GM11168 (cell line): ENCODE results near the gene PDCD1.

ENCODE experiments used
- in situ Hi-C: fragments of 300-500 bp; cut with MboI; formaldehyde crosslinking; loops from one replicate; pipeline ENCODE4 v1.12.0; 2022; ENCODE audit warnings: low sequenced_read_pairs; ENCODE audit not compliant: unreplicated experiment

The PDCD1 gene

GRCh38 chr2:241866790-241867645 lies 8.3 kb upstream of the PDCD1 start:
- in situ Hi-C loops: no loop called here

GRCh38 chr2:241865957-241866789 lies 7.5 kb upstream of the PDCD1 start:
- in situ Hi-C loops: no loop called here

- in situ Hi-C loops: no loop called here
Observed at GRCh38 chr2:241865416-241865956, 6.8 kb upstream of the PDCD1 start.

GRCh38 chr2:241864850-241865213 lies 6.1 kb upstream of the PDCD1 start:
- in situ Hi-C loops: no loop called here

DNA sequence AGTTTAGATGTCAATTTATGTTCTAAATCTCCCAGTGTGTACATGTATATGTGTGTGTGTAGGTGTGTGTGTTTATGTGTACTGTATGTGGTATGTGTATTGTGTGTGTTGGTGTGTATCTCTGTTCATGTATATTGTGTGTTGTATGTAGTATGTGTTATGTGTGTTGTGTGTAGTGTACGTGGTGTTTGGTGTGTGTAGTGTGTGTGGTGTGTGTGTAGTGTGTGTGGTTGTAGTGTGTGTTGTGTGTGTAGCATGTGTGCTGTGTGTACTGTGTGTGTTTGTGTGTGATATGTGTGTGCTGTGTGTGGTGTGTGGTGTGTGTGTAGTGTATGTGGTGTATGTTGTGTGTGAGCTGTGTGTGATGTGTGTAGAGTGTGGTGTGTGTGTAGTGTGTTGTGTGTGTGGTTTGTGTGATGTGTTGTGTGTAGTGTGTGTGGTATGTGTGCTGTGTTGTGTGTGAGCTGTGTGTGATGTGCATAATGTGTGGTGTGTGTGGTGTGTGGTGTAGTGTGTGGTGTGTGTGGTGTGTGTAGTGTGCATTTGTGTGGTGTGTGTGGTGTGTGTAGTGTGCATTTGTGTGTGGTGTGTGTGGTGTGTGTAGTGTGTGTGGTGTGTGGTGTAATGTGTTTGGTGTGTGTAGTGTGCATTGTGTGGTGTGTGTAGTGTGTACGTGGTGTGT lies 5.6 kb upstream of the PDCD1 start:
- in situ Hi-C loops: no loop called here

DNA sequence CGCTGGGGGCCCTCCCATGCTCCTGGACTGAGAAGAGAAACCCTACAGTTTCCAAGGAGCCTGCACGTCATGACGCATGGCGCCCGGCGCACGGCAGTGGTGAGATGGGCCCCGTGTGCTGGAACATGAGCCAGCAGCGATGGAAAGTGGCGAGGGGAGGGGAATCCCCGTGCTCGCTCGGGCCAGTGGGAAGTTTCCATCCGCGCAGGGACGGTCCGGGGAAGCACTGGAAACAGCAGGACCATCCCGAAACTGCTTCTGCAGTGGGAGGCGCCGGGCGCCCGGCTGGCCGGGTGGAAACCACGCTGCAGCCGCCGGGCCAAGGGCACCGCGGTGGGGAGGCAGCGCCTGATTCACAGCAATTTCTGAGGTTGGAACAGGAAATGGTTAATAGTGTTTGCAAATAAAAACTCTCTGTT lies 4.9 kb upstream of the PDCD1 start:
- in situ Hi-C loops: no loop called here

GRCh38 chr2:241862775-241863535 lies 4.3 kb upstream of the PDCD1 start:
- in situ Hi-C loops: no loop called here

- in situ Hi-C loops: no loop called here
Observed at GRCh38 chr2:241862093-241862492, 3.4 kb upstream of the PDCD1 start.

DNA sequence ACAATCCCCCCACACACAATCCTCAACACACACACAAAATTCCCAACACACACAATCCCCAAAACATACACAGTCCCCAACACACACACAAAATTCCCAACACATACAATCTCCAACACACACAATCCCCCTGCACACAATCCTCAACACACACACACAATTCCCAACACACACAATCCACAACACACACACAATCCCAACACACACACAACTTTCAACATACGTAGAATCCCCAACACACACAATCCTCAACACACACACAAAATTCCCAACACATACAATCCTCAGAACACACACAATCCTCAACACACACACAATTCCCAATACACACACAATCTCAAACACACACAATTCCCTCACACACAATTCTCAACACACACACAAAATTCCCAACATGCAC lies 2.6 kb upstream of the PDCD1 start:
- in situ Hi-C loops: no loop called here

DNA sequence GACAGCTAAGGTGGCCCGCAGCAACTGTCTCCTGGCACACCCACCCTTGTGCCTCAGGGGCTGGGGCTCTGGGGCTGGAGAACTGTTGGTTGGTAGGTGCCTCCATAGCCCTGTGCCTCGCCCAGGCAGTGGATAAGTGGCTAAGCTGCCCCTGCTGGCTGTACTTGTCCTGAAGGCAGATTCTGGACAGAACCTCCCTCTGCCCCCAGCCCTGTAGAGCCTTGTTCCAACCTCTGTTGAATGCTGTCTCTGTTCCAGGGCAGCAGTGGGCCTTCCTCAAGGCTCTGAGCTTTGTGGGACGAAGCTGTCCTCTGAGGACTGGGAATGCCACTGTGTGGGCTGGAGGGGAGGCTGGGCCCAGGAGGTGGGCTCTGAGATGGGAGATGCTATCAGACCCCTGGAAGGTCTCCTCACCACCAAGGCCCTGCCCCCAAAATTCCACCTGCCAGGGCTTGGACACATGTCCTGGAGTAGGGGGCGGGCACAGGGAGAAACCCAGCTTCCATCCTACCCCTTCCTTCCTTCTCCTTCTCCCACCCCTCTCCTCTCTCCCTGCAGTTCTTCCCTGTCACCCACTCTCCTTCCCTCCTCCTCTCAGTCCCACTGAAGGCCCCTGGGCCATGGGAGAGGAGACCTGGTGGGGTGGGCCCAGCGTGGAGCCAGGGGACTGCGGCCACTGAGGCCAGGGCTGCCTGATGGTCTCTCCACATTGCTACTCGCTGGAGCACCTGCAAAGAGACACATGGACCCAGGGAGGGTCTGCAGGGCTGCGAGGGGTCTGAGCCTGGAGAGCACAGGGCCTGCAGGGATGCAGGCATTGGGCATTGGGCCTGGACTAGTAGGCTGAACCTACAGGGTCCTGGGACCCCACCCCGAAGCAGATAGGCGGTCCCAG lies 1.7 kb upstream of the PDCD1 start:
- in situ Hi-C loops: no loop called here

GRCh38 chr2:241859436-241860183 lies 916 bp upstream of the PDCD1 start:
- in situ Hi-C loops: no loop called here

GRCh38 chr2:241859017-241859435 lies 332 bp upstream of the PDCD1 start:
- in situ Hi-C loops: no loop called here

DNA sequence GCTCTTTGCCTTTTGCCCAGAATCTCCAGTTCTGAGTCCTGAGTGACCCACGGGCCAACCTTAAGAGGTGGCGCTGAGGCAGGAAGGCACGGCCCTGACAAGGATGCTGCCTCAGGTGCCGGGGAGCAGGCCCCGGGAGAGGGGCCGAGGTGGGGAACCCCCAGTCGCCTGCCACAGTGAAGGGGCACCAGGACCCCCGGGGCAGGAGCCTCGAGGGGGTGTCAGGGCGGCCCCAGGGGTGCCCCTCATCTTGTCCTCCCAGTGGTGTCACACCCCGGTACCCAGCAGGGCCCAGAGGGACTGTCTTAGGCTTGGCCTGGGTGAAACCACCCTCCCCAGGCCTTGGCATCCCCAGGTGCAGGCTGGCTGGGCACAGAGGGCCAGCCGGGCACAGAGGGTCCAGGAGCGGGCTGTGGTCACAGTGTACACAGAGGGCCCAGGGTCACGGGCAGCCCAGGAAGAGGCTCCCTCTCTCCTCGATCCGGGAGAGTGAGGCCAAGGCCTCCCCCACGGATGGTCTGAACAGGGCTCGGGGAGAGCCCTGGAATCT lies 1.0 kb downstream of the PDCD1 start:
- in situ Hi-C loops: no loop called here

DNA sequence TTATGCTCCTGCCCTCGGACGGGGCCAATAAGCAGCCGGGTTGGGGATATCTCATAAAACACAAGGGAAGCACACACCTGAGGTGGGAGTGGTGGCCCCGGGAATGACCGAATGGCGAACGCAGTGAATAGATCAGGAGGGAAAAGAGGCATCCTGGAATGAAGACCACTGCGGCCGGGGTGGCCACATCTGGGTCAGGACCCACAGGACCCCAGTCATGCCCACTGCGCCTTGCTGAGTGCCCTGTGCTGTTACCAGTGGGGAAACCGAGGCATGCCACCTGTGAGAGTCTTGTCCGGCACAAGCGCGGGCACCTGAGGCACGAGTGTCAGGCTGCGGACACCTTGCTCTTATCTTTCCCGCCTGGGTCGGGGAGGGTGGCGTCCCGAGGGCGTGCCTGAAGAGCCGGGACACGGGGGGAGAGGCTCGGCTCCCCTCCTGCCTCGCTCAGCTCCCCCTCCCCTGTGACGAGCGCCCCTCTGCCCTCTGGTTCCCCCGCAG lies 1.6 kb downstream of the PDCD1 start:
- in situ Hi-C loops: no loop called here

DNA sequence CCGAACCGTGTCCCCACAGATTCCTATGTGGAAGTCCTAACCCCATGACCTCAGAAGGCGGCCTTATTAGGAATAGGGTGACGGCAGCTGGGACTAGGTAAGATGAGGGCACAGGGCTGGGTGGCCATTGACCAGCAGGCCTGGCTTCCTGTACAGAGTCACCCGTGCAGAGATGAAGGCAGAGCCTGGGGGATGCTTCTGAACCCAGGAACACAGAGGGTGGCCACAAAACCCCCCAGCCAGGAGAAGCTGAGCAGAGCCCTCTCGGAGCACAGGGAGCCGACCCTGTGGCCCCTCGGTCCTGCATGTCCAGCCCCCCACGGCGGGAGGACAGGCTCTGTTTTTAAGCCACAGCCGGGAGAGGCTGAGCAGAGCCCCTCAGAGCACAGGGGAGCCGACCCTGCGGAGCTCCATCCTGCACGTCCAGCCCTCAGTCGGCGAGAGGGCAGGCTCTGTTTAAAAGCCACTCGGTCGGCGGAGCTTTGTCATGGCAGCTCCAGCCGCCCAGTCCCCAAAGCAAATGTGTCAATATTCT lies 2.7 kb downstream of the PDCD1 start:
- in situ Hi-C loops: no loop called here

DNA sequence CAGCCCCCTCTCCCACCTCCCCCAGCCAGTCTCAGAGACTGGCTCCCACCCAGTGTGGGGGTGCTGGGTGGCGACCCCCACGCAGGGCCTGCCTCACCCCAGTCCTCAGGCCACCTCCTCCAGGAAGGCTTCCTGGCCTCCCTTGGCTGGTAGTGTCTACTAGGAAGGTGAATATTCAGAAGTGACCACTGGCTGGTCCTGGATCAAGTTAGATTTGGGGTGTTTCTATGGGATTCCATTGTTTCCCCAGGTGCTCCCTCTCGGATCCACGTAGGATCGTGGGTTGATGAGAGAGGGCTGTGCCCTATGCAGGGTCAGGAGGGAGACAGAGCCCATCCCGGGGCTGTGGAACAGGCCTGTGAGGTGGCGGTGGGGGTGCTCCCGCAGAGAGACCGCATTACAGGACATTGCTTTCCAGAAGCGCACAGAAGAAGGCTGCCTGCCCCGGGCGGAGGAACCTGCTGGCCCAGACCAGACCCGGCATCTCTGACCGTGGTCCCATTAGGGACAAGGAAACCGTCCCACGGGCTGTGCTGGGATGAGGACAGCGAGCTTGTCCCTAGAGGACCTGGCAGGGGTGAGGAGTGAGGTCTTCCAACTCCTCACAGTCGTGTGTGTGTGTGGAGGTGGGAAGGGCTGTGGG lies 3.3 kb downstream of the PDCD1 start:
- in situ Hi-C loops: no loop called here
